DOHH2 (cell line): ENCODE measurements around the gene CDK6.

Source experiments
- H3F3A ChIP-seq: fragments of 200-600 bp; sonication (generic), shearing (Covaris generic); 2 replicates; pipeline ENCODE4 v1.6.0; 2016; ENCODE audit warnings: antibody characterized with exemption, mild to moderate bottlenecking; ENCODE audit not compliant: control insufficient read depth, insufficient read depth
- H3K27ac ChIP-seq: fragments of 200-600 bp; sonication (generic); 2 replicates; pipeline ENCODE4 v1.5.1; 2014; ENCODE audit warnings: low read depth, mild to moderate bottlenecking, low read length, moderate library complexity
- H3K27me3 ChIP-seq: fragments of 200-600 bp; sonication (generic); 2 replicates; pipeline ENCODE4 v1.6.1; 2014; ENCODE audit warnings: mild to moderate bottlenecking, low read length, mixed read lengths; ENCODE audit not compliant: control insufficient read depth
- H3K36me3 ChIP-seq: fragments of 200-600 bp; sonication (generic); 2 replicates; pipeline ENCODE4 v1.6.1; 2014; ENCODE audit warnings: mild to moderate bottlenecking, low read length, moderate library complexity, mixed read lengths; ENCODE audit not compliant: control insufficient read depth
- H3K4me1 ChIP-seq: fragments of 200-600 bp; sonication (generic); 2 replicates; pipeline ENCODE4 v1.6.1; 2014; ENCODE audit warnings: mild to moderate bottlenecking, low read length, mixed read lengths; ENCODE audit not compliant: control insufficient read depth
- H3K4me2 ChIP-seq: fragments of 200-600 bp; sonication (generic); 2 replicates; pipeline ENCODE4 v1.6.0; 2014; ENCODE audit warnings: mild to moderate bottlenecking, low read length, moderate library complexity
- H3K4me3 ChIP-seq: fragments of 200-600 bp; sonication (generic); 2 replicates; pipeline ENCODE4 v1.5.1; 2014; ENCODE audit warnings: mild to moderate bottlenecking, low read length, mixed read lengths
- H3K79me2 ChIP-seq: fragments of 200-600 bp; sonication (generic); 2 replicates; pipeline ENCODE4 v1.6.1; 2014; ENCODE audit warnings: mild to moderate bottlenecking, low read length, mixed read lengths; ENCODE audit not compliant: control insufficient read depth
- H3K9me2 ChIP-seq: fragments of 200-600 bp; sonication (generic); replicated peaks from 2 replicates; pipeline ENCODE4 v1.6.1; 2014; ENCODE audit warnings: mild to moderate bottlenecking, low read length, mixed read lengths; ENCODE audit not compliant: control insufficient read depth
- H3K9me3 ChIP-seq: fragments of 200-600 bp; sonication (generic); 2 replicates; pipeline ENCODE4 v1.6.1; 2014; ENCODE audit warnings: antibody characterized with exemption, low read length, mixed read lengths; ENCODE audit not compliant: control insufficient read depth, insufficient read depth
- H4K20me1 ChIP-seq: fragments of 200-600 bp; sonication (generic); 2 replicates; pipeline ENCODE4 v1.6.0; 2014; ENCODE audit warnings: low read depth, mild to moderate bottlenecking, antibody characterized with exemption, low read length, moderate library complexity; ENCODE audit not compliant: control insufficient read depth, insufficient read depth
- EZH2phosphoT487 ChIP-seq: fragments of 200-600 bp; sonication (generic); IDR thresholded peaks from 2 replicates; pipeline ENCODE4 v1.6.1; 2017; ENCODE audit warnings: borderline replicate concordance, mild to moderate bottlenecking, antibody characterized with exemption, low read length, moderate library complexity, mixed read lengths
- TF ChIP-seq, protein P1 (sequence below): fragments of 200-600 bp; sonication (generic); IDR thresholded peaks from one replicate; pipeline ENCODE4 v1.5.1; 2014; ENCODE audit warnings: antibody characterized with exemption, mild to moderate bottlenecking, low read depth, low read length; ENCODE audit not compliant: poor library complexity, severe bottlenecking

CDK6 gene

GRCh38 chr7:92794391-92794790 is 42.0 kb downstream of the CDK6 start:
- H3F3A ChIP-seq: no peaks in the 10 kb centered on the region
- no peak for TF ChIP-seq EZH2phosphoT487
- TF ChIP-seq, protein P1, sequence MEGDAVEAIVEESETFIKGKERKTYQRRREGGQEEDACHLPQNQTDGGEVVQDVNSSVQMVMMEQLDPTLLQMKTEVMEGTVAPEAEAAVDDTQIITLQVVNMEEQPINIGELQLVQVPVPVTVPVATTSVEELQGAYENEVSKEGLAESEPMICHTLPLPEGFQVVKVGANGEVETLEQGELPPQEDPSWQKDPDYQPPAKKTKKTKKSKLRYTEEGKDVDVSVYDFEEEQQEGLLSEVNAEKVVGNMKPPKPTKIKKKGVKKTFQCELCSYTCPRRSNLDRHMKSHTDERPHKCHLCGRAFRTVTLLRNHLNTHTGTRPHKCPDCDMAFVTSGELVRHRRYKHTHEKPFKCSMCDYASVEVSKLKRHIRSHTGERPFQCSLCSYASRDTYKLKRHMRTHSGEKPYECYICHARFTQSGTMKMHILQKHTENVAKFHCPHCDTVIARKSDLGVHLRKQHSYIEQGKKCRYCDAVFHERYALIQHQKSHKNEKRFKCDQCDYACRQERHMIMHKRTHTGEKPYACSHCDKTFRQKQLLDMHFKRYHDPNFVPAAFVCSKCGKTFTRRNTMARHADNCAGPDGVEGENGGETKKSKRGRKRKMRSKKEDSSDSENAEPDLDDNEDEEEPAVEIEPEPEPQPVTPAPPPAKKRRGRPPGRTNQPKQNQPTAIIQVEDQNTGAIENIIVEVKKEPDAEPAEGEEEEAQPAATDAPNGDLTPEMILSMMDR: no peak
- H3K4me2 ChIP-seq: no peak overlapping the region
- peaks cover 23% of the 10 kb centered on the region for H3K4me1 ChIP-seq
- H3K4me3 ChIP-seq: no peak overlapping the region
- H3K9me2 ChIP-seq: no peaks in the 10 kb centered on the region
- peaks cover 7% of the 10 kb centered on the region; the same call in 1 of the 2 replicates for H3K9me3 ChIP-seq
- H4K20me1 ChIP-seq: no peaks in the 10 kb centered on the region
- no peak overlapping the region for H3K27ac ChIP-seq
- H3K79me2 ChIP-seq: peaks cover 92% of the 10 kb centered on the region
- no peaks in the 10 kb centered on the region for H3K27me3 ChIP-seq
- peaks cover 44% of the 10 kb centered on the region for H3K36me3 ChIP-seq

DNA sequence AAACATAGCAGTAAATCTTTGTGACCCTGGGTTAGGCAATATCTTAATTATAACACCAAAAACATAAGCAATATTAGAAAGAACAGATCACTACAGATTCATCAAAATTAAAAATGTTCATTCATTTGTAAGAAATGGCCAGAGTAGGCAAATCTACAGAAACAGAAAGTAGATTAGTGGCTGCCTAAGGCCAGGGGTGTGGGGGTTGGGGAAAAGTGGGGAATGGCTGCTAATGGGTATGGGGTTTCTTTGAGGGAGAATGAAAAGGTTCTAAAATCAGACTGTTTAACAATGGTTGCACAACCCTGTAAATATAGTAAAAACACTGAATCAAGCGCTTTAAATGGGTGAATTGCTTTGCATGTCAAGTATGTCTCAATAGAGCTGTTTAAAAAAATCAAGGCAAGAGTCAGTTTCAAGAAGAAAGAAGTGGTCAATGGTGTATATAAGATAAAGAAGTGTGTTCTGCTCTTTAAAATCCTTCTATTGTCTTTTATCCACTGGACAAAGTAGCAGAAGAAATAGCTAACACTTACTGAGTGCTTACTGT is 42.6 kb downstream of the CDK6 start:
- no peak overlapping the region for H3K4me3 ChIP-seq
- H3K36me3 ChIP-seq: peaks cover 44% of the 10 kb centered on the region
- no peak overlapping the region for H3K4me2 ChIP-seq
- no peaks in the 10 kb centered on the region for H4K20me1 ChIP-seq
- peaks cover 92% of the 10 kb centered on the region for H3K79me2 ChIP-seq
- no peaks in the 10 kb centered on the region for H3F3A ChIP-seq
- peaks cover 8% of the 10 kb centered on the region; the same call in 1 of the 2 replicates for H3K9me3 ChIP-seq
- H3K4me1 ChIP-seq: peaks cover 16% of the 10 kb centered on the region
- TF ChIP-seq, protein P1: no peak
- no peak for TF ChIP-seq EZH2phosphoT487
- H3K9me2 ChIP-seq: no peaks in the 10 kb centered on the region
- no peaks in the 10 kb centered on the region for H3K27me3 ChIP-seq
- no peak overlapping the region for H3K27ac ChIP-seq

GRCh38 chr7:92790992-92791391 is 45.4 kb downstream of the CDK6 start:
- Histone ChIP-seq H3K27me3 (no peaks in the 10 kb centered on the region), H3K4me3 (no peak overlapping the region), H3K27ac (no peak overlapping the region), H3K4me2 (no peak overlapping the region), H3K9me3 (peaks cover 12% of the 10 kb centered on the region), H3K36me3 (peaks cover 33% of the 10 kb centered on the region), H3F3A (no peaks in the 10 kb centered on the region), H3K79me2 (peaks cover 89% of the 10 kb centered on the region), H3K4me1 (peaks cover 9% of the 10 kb centered on the region; the same call in 1 of the 2 replicates), H4K20me1 (no peaks in the 10 kb centered on the region), H3K9me2 (no peaks in the 10 kb centered on the region)
- TF ChIP-seq EZH2phosphoT487: no peak
- TF ChIP-seq, protein P1: no peak
